HG02798 (cell line): ENCODE measurements around the gene SYNE1.
A peak's percentile ranks its signal among the peaks of the same experiment; 100 is the strongest.
"Not testable (repeated sequence)": the region's sequence is repeated elsewhere in the genome, so short reads cannot be mapped to it uniquely, and the experiment has no call there.

Experiments used
- ATAC-seq: cut with Tn5 transposase; IDR thresholded peaks from one replicate; pipeline ENCODE4 v1.9.1; 2021; ENCODE audit warnings: mild to moderate bottlenecking; ENCODE audit not compliant: unreplicated experiment, poor library complexity

SYNE1 gene

DNA sequence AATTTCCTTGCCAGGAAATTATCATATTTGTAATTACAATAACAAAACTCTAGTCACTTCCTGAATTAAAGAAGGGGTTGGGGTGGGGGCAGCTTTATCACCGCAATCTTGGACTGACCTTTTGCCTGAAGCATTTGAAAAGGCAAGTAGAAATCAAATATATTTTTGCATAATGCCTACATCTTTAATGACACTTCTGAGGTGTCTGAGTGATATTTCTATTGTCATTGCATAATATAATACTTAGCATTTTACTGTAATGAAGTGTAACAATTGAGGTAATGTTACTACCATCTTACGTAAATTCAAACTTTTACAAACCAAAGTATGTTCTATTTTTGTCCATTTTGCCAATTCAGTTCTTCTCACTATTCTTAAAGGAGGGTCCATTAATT lies 65.2 kb downstream of the SYNE1 start:
- ATAC-seq, result no peak

DNA sequence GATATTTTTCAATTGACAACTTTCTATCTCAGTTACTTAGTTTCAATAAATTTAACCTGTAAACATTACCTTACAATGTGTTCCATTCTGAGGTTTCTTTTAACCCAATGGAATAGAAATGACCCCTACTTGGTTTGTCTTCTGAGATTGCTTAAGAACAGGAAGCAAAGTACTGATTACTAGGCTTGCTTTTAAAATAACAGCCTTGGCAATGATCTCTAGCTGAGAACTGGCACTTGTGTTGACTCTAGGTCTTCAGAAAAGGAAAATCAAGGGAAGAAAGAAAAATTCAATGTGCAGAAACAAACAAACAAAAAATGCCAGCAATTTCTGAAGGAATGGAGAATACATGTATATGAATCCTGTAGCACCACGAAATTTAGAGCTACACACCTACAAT lies 66.1 kb downstream of the SYNE1 start:
- ATAC-seq, result no peak

DNA sequence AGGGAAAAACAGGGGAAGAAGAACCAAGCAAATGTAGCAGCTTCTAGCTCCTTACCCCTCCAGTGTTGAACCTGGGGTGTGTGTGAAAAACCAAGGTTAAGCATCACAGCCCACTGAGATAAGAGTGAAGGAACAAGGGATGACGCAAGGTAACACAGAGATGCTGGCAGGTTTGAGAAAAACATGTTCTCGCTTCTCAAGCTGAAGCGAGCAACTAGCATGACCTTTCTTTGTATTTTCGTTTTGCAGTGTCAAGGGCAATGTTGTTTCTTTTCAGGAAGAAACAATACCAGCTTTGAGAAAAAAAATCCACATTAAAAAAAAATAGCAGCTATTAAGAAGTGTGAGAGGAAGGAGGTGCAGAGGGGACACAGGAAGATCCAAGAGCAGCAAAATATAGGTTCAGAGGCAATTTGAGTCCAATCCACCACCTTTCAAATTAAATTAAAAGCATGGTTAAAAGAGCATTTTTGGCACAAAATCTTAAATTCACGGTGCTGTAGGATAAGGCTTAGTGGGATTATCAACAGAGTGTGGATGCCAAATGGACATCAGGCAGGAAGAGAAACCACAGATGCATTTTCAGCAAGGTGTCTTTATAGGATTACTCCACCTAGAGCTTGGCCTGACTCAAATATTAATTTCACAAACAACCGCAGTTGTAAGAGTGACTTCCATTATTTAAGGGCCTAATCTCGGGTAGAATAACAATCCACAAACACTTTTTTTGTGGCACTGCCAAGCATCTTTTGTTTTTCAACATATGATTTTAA lies 70.9 kb downstream of the SYNE1 start:
- no peak for ATAC-seq

DNA sequence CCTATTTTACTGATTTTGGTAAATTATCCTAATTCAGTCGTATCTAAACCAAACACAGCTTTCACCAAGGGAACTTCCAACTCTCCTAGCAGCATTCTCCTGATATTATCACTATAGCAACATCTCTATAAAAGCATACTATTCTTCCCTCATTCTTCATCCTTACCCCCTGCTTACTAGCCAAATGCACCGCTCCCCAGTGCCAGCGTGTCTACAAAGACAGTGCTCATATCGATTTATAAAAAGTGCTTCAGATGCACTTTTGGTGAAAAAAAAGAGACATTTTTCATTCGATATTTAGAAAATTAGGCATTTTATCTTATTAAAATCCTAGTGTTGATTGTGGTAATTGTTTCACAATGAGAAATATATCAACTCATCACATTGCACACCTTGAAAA lies 74.0 kb downstream of the SYNE1 start:
- ATAC-seq, result no peak

DNA sequence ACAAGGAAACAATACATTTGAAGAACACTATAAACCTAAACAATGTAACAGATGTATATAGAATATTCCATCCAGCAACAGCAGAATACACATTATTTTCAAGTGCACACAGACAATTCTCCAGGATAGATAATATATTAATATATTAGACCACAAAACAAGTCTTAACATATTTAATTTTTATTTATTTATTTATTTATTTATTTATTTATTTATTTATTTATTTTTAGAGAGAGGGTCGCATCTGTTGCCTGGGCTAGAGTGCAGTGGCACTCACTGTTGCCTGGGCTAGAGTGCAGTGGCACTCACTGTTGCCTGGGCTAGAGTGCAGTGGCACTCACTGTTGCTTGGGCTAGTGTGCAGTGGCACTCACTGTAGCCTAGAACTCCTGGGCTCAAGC lies 78.4 kb downstream of the SYNE1 start:
- ATAC-seq, result not testable (repeated sequence)

DNA sequence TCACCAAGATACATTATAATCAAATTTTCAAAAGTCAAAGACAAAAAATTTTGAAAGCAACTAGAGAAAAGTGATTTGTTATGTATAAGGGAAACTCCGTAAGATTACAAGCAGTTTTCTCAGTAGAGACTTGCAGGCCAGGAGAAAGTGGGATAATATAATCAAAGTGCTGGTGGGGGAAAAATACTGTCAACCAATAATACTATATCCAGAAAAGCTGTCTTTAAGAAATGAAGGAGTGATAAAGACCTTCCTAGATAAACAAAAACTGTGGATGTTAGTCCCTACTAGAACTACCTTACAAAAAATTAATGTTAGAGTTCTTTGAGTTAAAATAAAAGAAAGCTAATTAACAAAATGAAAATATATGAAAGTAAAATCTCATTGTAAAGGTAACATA lies 79.7 kb downstream of the SYNE1 start:
- no peak for ATAC-seq

DNA sequence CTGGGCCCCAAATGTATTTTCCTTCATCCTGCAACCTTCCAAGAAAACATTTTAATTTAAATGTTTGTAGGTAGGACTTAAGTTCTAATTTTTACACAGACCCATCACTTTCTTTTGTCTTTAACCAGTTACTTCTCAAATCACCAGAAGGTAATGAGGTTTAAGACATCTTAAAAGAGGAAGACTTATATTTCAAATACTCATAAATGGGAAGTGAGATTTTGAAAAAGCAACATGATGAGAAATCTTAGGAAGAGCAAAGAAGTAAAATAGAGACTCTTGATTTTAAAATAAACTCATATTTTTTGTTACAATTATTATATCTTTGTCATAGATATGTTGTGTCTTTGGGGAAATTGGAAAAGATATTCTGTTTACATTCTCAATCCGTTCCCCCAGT lies 82.3 kb downstream of the SYNE1 start:
- no peak for ATAC-seq

DNA sequence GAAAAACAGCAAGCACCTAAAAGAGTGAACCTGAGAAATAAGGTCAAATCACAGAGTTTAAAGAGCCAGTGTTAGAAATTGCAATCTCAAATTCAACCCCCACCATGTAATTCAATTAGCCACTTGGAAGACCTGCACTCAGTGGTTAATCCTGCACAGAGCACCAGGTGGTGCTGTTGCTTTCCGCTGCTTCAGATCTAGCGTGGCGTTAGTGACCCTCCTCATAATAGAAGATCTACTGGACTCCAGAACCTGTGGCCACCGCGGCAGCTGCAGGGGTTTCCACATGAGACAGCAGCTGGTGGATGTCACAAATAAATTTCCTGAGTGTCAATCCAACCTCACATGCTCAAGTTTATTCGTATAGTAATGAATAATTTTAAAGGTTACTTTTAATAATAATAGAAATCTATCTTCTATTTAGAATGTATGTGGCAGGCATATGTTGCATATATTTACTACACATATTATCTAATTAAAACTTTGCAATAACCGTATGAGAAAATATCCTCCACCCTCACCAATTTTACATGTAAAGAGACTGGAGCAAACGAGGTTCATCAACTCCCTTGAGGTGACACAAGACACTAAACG lies 84.4 kb downstream of the SYNE1 start:
- ATAC-seq, result peak; percentile 95

DNA sequence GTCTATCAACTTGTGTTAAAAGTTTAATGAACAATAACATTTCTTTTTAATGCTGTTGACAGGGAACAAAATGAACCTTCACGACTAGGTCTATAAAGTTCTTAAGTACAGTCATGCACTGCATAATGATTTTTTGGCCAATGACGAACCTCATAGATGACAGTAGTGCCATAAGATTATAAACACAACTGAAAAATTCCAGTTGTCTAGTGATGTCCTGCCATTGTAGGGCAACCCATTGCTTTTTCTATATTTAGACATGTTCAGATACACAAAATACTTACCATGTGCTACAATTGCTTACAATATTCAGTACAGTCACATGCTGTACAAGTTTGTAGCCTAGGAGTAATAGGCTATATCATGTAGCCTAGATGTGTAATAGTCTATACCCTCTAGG lies 93.6 kb downstream of the SYNE1 start:
- ATAC-seq, result no peak

DNA sequence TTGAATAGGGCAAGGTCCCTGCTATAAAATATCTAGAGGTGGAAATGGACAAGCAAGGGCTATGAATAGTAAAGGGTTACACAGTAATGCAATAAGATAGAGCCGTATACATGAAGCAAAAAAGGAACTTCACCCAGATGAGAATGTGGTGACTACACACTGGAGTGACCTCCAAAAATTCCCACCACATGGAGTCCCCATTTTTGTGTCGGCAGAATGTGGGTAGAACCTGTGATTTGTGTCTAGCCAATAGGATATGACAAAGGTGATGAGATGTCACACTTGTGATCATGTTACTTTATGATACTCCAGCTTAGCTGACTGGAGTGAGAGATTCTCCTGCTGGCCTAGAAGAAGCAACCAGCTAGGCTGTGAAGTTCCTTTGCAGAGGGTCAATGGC lies 96.8 kb downstream of the SYNE1 start:
- no peak for ATAC-seq

DNA sequence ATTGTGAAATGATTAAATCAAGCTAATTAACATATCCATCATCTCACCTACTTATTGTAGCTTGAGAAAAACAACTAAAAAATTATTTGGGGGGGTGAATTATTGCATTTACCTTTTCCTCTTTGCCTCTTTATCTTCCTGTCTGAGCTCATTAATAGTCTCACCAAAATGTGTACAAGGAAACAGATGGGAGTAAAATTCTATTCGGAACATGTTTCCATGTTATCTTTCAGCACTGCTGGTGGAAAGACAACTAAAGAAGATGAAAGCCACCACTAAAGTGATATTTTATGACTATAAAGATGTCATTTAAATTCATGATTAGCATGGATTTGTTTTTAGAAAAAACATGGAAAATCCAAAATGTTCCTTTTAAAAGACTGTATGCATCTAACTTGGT lies 102.6 kb downstream of the SYNE1 start:
- ATAC-seq, result no peak

DNA sequence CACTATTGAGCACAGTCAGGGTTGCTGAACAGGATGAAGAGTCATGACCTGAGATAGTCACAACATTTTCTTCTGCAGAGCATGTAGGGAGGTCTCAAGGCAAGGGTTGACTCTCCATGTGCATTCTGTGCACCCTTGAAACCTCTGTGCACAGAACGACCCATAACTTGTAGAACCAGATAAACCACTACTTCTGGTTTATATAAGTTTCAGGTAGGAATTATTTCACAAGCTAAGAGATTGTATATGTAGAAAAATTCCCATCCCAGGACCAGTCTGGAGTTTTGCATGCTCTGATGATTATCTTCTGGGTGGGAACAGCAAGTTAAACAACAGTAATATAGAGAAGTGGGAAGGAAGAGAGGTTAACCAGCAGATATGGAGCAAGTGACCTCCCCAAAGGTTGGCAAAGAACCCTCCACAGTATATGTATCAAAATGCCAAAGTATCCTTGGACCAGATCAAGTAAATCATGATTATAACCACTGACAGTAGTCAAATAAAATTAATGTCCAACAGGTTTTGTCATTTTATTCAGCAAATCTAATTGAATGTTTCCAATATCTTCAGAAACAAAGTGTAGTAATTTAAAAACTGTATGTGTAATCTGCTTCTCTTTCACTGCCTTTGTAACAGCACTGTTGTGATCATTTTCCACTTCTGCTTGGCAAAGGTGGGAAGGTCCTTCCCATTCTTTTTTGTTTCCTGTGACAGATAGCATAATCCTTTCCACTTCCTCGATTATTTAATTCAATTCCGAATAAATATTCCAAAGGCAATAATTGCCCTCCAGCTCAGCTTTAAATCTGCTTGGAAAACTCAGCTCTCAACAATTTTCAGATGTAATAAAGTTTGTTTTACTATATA lies 104.4 kb downstream of the SYNE1 start:
- no peak for ATAC-seq

DNA sequence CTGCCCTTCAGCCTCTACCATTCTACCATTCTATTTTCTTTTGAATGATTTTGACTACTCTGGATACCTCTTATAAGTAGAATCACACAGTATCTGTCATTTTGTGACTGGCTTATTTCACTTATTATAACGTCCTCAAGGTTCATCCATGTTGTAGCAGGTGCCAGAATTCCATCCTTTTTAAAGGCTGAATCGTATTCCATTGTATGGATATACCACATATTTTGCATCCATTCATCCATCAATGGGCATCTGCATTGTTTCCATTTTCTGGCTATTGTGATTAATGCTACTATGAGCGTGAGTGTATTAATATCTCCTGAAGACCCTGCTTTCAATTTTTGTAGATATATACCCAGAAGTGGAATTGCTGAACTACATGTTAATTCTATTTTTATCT lies 105.5 kb downstream of the SYNE1 start:
- no peak for ATAC-seq

DNA sequence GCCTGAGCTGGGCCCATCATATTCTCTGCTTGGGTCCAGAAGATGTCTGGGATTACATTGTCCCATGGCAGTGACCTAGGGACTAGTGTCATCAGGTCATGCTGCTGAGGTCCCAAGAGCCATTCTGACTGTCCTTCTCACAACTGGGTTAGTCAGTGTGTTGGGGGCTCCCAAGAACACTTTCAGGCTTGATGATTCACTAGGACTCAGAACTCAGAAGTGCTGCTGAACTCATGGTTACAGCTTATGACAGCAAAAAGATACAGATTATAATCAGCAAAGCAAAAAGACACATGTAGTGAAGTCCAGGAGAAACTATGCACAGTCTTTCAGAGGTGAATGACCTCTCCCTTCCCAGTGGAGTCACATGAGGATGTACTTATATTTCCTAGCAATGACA lies 107.8 kb downstream of the SYNE1 start:
- no peak for ATAC-seq

DNA sequence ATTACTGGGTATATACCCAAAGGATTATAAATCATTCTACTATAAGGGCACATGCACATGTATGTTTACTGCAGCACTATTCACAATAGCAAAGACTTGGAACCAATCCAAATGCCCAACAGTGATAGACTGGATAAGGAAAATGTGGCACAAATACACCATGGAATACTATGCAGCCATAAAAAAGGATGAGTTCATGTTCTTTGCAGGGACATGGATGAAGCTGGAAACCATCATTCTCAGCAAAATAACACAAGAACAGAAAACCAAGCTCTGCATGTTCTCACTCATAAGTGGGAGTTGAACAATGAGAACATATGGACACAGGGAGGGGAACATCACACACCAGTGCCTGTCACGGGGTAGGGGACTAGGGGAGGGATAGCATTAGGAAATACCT lies 123.0 kb downstream of the SYNE1 start:
- not testable (repeated sequence) for ATAC-seq

DNA sequence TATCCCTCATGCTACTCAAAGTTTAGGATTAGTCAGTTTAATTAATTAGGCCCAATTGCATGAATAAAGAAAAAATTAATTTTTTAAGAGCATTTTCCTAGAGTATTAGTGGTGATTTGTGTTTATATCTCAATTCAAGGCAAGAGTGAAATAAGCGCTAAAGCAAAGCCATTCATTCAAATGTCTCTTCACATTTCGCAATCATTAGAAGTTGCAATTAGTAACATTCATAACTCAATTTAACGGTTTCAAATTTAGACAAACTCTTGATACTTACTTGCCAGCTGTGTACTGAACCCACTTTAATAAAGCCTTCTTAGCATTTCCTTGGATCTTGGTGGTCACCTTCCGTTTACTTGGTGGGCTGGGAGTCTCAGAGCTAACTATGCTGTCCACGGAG lies 127.2 kb downstream of the SYNE1 start:
- ATAC-seq, result no peak

DNA sequence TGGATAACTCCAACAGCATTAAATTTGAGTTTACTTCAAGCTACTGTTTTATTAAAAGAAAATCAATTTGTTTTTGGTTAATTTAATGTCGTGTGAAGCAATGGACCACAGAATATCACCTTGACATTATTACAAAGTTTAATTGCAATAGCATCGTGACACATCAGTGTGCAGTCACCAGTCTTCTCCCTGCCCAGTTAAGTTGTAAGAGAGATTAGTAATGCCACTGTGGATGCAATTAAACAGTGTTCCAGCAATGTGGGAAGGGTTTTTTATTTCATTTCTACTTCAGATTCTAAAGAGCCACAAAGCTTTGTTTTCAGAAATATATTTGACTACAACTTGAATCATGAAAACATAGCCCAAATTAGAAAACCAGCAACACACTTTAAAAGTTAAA lies 128.7 kb downstream of the SYNE1 start:
- ATAC-seq, result no peak

DNA sequence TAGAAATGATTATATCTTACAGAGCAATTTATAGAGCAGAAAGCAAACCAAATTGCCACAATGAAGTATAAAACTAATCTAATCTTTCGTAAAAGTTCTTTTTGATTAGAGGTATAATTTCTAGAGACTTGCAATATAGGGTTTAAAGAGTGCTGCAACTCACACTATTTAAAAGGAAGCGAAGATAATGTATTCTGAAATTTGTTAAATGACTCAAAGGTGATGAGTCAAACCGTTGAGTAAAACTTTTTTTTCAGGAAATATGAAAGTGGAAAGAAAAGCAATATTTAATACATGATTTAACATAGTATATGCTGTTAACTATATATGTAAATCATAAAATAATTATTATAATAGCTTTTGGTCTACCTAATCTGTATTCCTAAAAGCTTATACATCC lies 133.6 kb downstream of the SYNE1 start:
- ATAC-seq, result no peak

DNA sequence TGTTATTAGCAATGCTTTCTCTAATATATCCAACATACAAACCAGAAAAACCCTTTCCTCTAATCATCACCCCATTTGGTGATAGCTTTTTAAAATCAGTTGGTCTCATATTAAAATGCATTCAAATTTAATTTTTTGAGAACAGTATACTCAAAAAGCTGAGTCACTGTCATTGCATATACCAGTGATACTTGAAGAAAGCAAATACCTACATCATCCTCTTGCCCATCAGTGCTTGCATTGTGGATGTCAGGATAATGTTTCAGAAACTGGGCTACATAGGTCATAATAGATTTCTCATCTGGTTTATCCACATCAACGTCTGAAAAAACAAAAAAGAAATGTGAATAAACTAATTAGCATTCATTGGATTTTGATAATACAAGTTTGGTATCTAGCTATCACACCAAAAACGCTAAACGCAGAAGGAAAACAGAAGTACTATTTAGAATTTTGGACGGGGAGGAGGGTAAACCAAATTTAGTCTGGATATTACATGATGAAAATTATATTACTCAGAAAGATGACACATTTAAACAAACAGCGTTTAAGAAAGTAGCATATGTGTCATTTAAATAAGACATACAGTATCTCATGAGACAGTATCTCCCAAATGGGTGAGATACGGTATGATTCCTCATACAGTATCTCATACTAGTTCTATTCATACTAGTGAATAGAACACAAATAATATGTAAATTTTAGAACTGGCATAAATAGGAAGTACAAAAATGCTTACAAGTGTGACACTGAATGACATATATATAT lies 134.6 kb downstream of the SYNE1 start:
- no peak for ATAC-seq

DNA sequence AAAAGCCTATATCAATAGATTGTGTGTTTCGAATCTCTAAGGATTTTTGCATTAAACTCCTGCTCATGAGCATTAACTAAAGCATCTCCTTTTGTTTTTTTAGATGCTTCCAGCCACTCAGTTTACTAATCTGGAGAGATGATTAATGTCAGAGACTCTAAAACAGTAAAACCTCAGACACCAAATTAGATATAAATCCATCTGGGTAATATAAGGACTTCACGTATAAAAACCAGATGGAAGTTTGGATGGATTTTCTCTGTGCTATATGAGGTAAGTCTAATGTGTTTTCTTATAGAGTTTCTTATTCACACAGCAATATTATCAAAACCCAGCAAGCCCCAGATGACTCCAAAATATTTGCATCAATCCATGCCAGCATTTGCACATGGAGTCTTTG lies 137.2 kb downstream of the SYNE1 start:
- no peak for ATAC-seq

DNA sequence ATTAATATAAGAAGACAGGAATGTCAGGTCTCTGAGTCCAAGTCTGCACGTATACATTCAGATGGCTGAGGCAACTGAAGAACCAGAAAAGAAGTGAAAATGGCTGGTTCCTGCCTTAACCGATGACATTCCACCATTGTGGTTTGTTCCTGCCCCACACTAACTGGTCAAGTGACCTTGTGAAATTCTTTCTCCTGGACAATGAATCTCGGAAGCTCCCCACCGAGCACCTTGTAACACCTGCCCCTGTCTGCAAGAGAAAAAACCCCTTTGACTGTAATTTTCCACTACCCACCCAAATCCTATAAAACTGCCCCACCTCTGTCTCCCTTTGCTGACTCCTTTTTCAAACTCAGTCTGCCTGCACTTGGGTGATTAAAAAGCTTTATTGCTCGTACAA lies 140.4 kb downstream of the SYNE1 start:
- ATAC-seq, result no peak
